Activated T-helper 17 cell treated with anti-CD3 and anti-CD28 coated beads, Interleukin-2, amount 50 U/mL, for 72 hours (primary cell): ENCODE data around the gene SPDEF. TPM values are rescaled to one million over a fixed set of nuclear protein-coding genes. Genes with fewer than 3 reads are reported as not detected.
A peak's percentile ranks its signal among the peaks of the same experiment; 100 is the strongest.

Experiments
- ATAC-seq: fragments of 150-1000 bp; cut with Tn5 transposase; replicated peaks from 2 replicates; pipeline ENCODE4 v1.10.0; 2021; ENCODE audit warnings: mild to moderate bottlenecking, moderate library complexity
- H3K27ac Mint-ChIP-seq: one replicate; pipeline ENCODE4 v1.8.0; 2022; ENCODE audit warnings: mixed read lengths
- H3K27me3 Mint-ChIP-seq: one replicate; pipeline ENCODE4 v1.8.0; 2022; ENCODE audit warnings: mixed read lengths
- H3K36me3 Mint-ChIP-seq: one replicate; pipeline ENCODE4 v1.8.0; 2022; ENCODE audit warnings: low read depth, mild to moderate bottlenecking, mixed read lengths
- H3K4me1 Mint-ChIP-seq: one replicate; pipeline ENCODE4 v1.8.0; 2022; ENCODE audit warnings: mixed read lengths
- H3K4me3 Mint-ChIP-seq: one replicate; pipeline ENCODE4 v1.8.0; 2022; ENCODE audit warnings: mild to moderate bottlenecking, mixed read lengths
- H3K9me3 Mint-ChIP-seq: one replicate; pipeline ENCODE4 v1.8.0; 2022; ENCODE audit warnings: mixed read lengths
- total RNA-seq, 2 donors: library from RNA; stranded (reverse); gene quantifications; one replicate each; pipeline ENCODE4 v1.2.3, GENCODE V29; 2022

The SPDEF gene
- total RNA-seq, 2 donors from 2014 or later: 0.26 TPM; not detected in 1

DNA sequence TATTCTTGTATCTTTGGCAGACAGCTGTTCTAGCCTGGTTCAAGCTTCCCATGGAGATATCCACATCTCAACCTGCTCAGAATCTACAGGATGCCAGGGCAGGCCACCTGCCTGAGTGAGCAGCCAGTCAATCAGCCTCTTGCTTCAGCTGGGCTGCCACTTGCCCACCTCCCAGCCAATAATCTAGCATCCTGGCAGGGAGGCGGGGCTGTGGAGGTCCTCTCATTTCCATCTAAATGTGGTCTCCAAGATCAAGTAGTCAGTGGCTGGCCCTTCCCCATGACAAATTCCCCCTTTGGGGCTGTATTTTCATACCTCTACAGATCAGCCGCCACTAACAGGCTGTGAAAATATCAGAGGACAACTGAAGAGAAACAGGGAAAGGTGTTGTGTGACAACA, 33.0 kb upstream of the SPDEF start:
- Mint-ChIP-seq H3K36me3 (peaks cover 27% of the 10 kb centered on the region), H3K27me3 (no peaks in the 10 kb centered on the region), H3K4me3 (no peak overlapping the region), H3K9me3 (no peaks in the 10 kb centered on the region), H3K4me1 (peaks cover 5% of the 10 kb centered on the region), H3K27ac (no peak overlapping the region)
- ATAC-seq: no peak

DNA sequence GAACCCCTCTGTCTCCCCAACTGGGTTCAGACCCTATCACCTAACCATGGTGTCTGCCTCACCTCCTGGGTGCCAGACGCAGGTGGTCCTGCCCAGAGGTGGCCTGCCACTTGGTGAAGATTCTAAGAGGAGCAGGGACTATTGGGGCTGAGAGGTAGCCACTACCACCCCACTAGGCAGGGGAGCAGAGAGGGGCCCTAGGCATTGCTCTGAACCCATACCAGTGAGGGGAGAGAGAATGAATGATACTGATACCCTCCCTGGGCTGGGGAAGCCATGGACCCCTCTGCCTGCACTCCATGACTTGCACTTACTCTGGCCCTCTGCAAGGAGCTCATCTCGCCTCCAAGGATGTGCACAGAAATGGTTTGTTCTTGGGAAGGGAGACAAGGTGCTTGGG, 31.7 kb upstream of the SPDEF start:
- H3K27ac Mint-ChIP-seq: no peak overlapping the region
- H3K27me3 Mint-ChIP-seq: no peaks in the 10 kb centered on the region
- ATAC-seq: no peak
- H3K4me1 Mint-ChIP-seq: peaks cover 5% of the 10 kb centered on the region
- no peaks in the 10 kb centered on the region for H3K9me3 Mint-ChIP-seq
- H3K36me3 Mint-ChIP-seq: peaks cover 27% of the 10 kb centered on the region
- H3K4me3 Mint-ChIP-seq: no peak overlapping the region

DNA sequence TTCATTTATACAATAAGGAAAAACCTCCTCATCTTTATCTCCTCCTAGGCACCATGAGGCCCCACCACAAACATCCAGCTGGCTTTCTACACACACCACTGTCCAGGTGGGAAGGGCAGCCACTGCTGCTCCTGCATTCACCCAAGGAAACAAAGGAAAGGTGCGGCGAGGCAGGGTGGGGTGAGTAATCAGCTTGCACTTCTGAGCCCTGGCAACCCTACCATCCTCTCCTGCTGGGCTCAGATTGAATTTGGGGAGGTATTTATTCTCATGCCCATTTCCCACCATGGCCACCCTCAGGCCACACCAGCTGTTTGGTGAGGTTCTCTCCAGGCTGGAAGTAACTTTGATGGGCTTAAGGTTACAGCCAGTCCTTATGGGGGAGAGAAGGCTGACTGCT, 31.2 kb upstream of the SPDEF start:
- Mint-ChIP-seq H3K36me3 (peaks cover 27% of the 10 kb centered on the region), H3K4me3 (no peak overlapping the region), H3K27ac (no peak overlapping the region), H3K9me3 (no peaks in the 10 kb centered on the region), H3K4me1 (peaks cover 5% of the 10 kb centered on the region), H3K27me3 (no peaks in the 10 kb centered on the region)
- ATAC-seq: no peak

DNA sequence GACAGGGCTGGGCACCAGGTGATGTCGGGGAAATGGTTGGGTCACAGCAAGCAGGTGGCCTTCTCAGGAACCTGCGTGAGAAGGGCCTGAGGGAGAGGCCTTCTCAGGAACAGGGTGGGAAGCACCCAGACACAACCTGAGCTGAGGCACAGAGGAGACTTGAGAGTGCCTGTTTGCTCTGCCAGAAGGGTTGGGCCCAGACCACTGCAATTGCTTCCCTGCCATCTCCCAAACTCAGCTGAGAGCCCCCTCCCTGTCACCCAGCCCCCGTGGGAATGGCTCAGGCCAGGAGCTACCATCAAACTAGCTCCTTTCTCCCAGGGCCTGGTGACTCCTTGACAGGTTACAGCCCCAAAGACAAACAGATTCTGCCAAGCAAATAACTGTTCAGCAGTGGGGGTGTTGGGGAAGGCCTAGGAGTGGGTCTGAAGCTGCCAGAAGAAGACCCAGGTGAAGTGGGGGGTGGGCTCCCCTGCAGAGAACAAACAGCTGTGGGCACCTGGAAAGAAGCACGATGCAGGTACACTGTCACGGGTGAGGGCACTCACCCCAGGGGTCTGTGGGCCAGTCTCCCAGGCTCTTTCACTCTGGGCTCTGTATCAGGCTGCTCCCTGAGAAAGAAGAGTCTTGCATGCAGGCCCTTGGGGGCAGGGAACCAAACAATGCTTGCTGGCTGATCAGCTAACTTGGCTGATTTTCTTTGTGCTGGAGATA, 30.4 kb upstream of the SPDEF start:
- no peak for ATAC-seq
- Mint-ChIP-seq H3K4me1 (no peaks in the 10 kb centered on the region), H3K27me3 (no peaks in the 10 kb centered on the region), H3K36me3 (peaks cover 21% of the 10 kb centered on the region), H3K4me3 (no peak overlapping the region), H3K27ac (no peak overlapping the region), H3K9me3 (no peaks in the 10 kb centered on the region)

DNA sequence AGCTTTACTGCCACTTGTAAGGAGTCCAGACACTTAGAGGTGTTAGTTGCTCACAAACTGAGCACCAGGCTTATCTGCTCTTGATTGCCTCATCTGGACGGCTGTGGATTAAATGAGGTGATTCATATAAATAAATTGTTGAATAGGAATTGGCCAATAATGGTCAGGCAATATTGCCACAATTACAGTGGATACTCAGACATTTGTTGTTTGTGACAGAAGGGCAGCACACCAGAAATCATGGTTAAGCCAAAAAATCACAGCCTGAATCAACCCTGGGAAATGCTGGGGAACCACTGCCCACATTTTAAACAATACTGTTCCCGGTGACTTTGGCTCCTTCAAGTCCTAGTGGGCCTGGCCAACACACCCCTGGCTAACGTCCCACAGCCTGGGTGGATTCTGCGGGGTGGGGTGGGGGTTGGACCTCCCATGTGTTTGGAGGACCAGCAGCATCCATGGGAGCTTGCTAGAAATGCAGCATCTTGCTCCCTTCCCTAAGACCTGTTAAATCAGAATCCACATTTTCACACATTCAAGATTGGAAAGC, 29.5 kb upstream of the SPDEF start:
- H3K9me3 Mint-ChIP-seq: no peaks in the 10 kb centered on the region
- H3K4me3 Mint-ChIP-seq: no peak overlapping the region
- H3K27ac Mint-ChIP-seq: peak overlapping the region; percentile 31

DNA sequence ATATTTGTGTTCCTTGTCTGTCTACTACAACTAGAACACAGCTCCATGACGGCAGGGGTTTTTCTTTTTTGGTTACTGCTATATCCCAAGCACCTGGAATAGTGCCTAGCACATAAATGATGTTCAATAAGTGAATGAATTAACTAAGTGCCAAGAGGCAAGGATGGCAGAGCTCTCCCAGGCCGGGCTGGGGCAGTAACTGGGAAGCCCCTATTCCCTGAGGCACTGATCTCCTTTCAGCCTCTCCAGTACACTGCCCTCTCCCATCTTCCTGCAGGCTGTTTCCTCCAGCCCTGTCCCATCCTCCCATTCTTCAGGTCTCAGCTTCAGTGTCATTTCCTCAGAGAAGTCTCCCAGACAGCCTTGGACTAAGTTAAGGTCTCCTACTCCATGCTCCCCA, 29.0 kb upstream of the SPDEF start:
- peaks cover 12% of the 10 kb centered on the region for H3K36me3 Mint-ChIP-seq
- peak overlapping the region; percentile 31 for H3K27ac Mint-ChIP-seq
- no peaks in the 10 kb centered on the region for H3K9me3 Mint-ChIP-seq
- H3K27me3 Mint-ChIP-seq: no peaks in the 10 kb centered on the region
- no peaks in the 10 kb centered on the region for H3K4me1 Mint-ChIP-seq
- no peak overlapping the region for H3K4me3 Mint-ChIP-seq
- no peak for ATAC-seq

More for the DNA sequence above, 29.5 kb upstream of the SPDEF start:
- Mint-ChIP-seq H3K4me1 (no peaks in the 10 kb centered on the region), H3K36me3 (peaks cover 16% of the 10 kb centered on the region), H3K27me3 (no peaks in the 10 kb centered on the region)
- no peak for ATAC-seq

DNA sequence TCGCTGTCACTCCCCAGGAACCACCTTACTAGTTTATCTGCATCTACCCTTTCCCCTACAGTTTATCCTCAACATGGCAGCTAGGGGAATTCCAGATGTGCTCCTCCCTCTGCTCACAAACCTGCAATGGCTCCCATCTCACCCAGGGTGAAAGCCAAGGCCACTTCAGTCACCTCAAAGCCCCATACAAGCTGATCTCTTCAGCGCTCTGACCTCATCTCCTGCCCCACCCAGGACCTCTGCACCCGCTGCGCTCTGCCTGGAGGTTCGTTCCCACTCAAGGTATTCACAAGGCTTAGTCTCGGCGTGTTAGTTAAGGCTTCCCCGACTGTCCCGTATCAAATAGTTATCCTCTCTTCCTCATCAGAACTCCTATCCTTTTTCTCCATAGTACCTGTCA, 28.6 kb upstream of the SPDEF start:
- Mint-ChIP-seq H3K4me3 (no peak overlapping the region), H3K9me3 (no peaks in the 10 kb centered on the region), H3K27me3 (no peaks in the 10 kb centered on the region), H3K4me1 (no peaks in the 10 kb centered on the region), H3K36me3 (peaks cover 7% of the 10 kb centered on the region), H3K27ac (peak overlapping the region; percentile 31)
- no peak for ATAC-seq

DNA sequence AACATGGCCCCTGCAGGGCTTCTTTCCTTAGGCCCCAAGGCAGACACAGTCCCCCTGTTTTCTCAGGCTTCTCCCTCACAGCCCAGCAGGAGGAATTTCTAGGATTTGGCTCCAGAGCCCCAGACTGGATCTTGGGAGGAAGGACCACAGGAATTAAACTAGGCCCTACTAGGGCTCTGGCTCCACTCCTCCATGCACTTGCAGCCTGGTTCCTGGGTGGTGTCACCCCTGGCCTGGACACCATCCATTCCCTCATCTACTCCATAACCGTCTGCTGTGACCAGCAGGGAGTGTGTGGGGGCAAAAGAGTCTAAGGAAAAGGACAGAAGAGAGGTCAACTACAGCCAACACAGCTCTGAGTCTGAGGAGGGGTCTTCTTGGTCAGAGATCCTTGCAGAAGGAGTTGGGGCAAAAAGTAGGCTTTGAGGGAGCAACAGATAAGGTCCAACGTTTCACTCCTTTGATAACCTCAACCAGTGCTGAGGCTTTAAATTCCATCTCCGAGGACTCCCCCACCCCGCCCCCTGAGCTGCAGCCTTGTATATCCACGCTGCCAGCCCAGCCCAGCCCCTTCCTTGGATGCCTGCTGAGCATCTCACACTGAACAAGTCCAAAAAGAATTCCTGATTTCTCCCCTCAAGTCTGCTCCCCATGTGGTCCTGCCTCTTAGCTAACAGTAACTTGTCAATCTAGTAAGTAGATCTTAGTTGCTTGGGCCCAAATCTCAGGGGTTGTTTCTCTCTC, 27.9 kb upstream of the SPDEF start:
- H3K27ac Mint-ChIP-seq: peak overlapping the region; percentile 31
- ATAC-seq: no peak
- H3K9me3 Mint-ChIP-seq: no peaks in the 10 kb centered on the region
- H3K4me1 Mint-ChIP-seq: no peaks in the 10 kb centered on the region
- peaks cover under 1% of the 10 kb centered on the region for H3K36me3 Mint-ChIP-seq
- H3K4me3 Mint-ChIP-seq: no peak overlapping the region
- H3K27me3 Mint-ChIP-seq: no peaks in the 10 kb centered on the region

DNA sequence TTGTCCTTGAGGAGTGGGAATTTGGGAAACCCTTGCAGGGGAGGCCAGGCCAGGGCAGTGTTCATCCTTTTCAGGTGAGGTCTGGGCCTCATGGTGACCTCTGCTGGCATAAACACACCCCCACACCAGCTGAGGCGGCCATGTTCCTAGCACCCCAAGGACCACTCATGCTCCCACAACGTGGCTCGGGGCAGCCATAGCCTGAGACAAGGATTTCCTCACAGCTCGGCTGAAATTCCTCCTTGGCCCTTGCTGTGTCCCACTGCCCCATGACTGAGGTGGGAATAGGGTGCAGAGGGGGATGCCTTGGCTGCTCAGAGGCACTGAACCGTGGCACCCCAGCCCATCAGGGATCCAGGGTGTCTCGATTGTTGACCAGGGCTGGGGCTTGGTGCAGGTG, 27.3 kb upstream of the SPDEF start:
- Mint-ChIP-seq H3K4me1 (no peaks in the 10 kb centered on the region), H3K4me3 (no peak overlapping the region), H3K27me3 (no peaks in the 10 kb centered on the region), H3K9me3 (no peaks in the 10 kb centered on the region), H3K36me3 (no peaks in the 10 kb centered on the region), H3K27ac (no peak overlapping the region)
- peak; percentile 49 for ATAC-seq

DNA sequence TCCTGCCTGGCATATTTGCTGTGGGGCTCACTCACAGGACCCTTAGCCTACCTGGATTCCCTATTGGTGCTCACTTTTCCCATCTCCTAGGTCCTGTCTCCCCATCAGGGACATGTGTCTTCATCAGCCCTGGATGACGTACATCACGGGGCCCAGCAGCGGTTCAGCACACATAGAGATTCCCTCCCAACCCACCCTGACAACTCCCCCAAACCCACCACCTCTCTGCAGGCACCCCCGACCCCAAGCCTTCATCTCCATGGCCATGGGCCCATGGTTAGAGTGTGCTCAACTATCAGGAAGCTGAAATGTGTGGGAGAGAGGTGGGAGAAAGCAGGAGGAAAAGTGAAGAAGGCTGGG, 25.4 kb upstream of the SPDEF start:
- H3K4me1 Mint-ChIP-seq: peaks cover under 1% of the 10 kb centered on the region

DNA sequence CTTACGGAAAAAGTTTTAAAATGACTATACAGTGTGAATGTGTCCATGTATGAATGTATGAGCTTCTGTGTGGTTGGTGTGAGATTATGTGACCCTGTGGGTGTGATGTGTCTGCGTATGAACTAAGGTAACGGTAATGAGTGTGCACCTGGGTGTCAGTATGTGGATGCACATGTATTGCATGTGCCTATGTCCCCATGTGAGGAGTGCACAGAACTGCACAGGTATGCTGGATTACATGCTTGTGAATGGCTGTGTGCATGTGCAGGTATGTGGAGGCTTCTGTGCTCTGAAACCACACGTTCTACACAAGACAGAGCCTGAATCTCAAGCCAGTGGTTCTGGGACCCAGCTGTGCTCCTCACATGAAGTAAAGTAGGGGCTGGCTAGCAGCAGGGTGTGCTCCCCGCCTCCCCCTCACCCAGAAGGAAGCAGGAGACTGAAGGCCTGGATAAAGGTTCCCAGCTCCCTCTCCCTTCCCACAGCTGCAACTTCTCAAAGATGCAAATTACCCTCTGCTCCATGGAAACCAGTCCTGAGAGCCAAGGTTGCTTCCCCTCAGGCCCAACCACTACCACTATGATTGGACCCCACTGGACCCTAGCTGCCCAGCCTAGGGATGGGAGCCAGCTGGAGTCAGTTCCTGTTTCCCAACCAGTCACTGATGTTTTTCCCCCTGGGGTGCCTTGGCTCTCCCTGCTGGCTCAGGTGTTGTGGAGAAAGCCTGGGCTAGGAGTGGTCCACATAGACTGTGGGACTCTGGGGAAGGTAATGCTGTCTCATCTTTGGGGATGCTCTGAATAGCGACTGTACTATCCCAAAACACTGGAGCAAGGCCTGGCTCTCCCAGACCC, 24.8 kb upstream of the SPDEF start:
- Mint-ChIP-seq H3K27ac (no peak overlapping the region), H3K27me3 (no peaks in the 10 kb centered on the region), H3K4me1 (peaks cover 6% of the 10 kb centered on the region), H3K36me3 (no peaks in the 10 kb centered on the region), H3K9me3 (no peaks in the 10 kb centered on the region), H3K4me3 (no peak overlapping the region)
- no peak for ATAC-seq

More for the DNA sequence above, 25.4 kb upstream of the SPDEF start:
- Mint-ChIP-seq H3K9me3 (no peaks in the 10 kb centered on the region), H3K27me3 (no peaks in the 10 kb centered on the region), H3K36me3 (no peaks in the 10 kb centered on the region), H3K27ac (no peak overlapping the region), H3K4me3 (no peak overlapping the region)
- ATAC-seq: no peak

DNA sequence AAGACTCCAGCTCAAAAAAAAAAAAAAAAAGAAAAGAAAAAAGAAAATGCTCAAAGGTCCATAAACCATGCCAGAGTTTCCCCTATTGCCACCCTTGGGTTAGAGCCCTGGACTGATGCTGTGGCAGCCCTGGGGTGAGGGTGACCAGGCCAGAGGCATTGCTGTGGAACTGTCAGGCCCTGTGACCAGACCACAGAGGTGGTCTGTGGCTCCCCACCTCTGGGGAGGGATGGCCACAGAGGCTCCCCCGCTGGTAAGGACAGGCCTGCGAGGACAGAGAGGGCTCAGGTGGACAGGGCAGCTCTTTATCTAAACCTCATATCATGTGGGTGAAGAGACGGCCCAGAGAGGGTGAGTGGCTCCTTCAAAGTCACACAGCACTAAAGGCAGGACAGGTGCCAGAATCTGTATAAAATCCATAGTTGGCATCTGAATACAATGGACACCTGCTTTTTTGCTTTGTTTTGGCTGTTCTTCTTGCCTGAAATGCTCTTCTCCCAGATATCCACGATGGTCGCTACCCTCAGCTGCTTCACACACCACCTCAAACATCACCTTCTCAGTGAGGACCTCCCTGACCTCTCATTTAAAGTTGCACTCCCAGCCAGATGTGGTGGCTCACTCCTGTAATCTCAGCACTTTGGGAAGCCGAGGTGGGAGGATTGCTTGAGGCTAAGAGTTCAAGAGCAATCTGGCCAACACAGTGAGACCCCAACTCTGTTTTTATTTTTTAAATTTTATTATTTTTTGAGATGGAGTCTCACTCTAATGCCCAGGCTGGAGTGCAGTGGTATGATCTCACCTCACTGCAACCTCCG, 22.5 kb upstream of the SPDEF start:
- Mint-ChIP-seq H3K27me3 (no peaks in the 10 kb centered on the region), H3K4me1 (peaks cover 10% of the 10 kb centered on the region), H3K27ac (no peak overlapping the region), H3K36me3 (no peaks in the 10 kb centered on the region), H3K4me3 (no peak overlapping the region), H3K9me3 (no peaks in the 10 kb centered on the region)
- ATAC-seq: no peak

DNA sequence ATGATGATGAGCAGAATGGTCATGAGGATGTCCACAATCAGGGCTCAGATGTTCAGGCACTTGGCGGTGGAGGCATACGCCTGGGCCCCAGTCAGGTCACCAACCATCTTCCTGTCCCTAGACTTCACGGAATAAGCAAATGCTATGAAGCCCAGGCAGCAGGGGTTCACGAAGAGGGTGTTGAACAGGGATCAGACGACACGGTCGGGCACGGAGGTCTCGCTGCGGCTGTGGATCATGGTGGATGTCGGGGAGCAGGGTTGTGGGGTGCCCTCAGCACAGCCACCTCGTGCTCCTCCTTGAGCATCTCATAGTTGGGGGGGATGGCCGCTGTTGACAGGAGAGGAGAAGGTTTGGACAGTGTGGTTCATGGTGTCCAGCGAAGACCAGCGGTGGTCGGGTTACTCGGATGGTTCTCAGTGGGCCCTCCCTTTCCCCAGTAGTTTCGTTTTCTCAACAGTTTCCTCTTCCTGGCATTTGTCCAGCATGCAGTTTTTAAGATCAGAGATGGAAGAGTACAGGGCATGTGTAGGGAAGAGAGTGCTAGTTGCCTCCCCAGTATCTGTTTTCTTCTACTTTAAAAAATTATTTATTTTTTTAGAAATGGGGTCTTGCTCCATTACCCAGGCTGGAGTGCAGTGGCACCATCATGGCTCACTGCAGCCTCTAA, 20.3 kb upstream of the SPDEF start:
- Mint-ChIP-seq H3K9me3 (no peaks in the 10 kb centered on the region), H3K27ac (no peak overlapping the region), H3K4me1 (peaks cover 10% of the 10 kb centered on the region)

More for the DNA sequence above, 20.3 kb upstream of the SPDEF start:
- ATAC-seq: no peak
- no peaks in the 10 kb centered on the region for H3K27me3 Mint-ChIP-seq
- H3K4me3 Mint-ChIP-seq: no peak overlapping the region
- H3K36me3 Mint-ChIP-seq: no peaks in the 10 kb centered on the region
